ENCODE results near the gene RHBDL1.

DNA sequence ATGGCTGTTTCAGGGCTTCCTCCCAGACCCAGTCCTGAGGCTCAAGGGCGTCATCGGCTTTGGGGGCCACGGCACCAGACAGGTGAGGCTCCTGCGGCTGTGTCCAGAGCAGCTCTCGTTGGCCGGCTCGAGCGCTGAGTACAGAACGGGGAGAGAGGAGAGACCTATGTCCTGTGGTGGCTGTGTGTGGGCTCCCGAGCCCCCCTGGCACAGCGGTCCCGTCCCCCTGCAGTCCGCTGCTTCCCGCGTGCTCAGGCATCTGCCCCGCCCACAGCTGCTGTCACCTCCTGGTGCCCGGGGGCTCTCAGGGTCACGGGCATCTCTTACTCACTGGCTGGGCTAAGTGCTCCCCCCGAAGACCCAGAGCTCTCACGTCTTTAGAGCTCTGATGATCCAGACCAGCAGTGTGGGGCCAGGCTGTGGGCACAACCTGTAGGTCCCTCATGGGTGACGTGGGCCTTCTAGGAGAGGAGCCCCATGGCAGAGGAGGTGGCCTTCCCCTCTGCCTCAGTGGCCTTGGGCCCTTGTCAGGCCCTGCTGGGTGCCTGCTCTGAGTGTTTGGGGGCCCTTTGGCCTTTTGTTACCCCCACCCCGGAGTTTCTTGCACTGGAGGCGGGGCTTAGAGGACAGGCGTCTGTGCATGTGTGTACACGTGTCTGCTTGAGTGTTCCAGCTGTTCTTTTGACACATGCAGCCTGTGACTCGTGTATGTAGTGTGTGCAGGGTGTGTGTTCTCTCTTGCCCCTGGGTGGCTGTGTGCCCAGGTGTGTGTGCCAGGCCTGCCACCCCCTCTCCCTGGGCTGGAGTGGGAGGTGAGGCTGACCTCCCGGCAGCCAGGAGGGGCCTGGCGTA, 22.8 kb upstream of the RHBDL1 start:
- TF ChIP-seq, protein P1, sequence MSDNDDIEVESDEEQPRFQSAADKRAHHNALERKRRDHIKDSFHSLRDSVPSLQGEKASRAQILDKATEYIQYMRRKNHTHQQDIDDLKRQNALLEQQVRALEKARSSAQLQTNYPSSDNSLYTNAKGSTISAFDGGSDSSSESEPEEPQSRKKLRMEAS (IDR thresholded peaks at IDR 0.05; ENCODE audit: insufficient read depth, insufficient read length): no peak
- TF ChIP-seq, protein P2, sequence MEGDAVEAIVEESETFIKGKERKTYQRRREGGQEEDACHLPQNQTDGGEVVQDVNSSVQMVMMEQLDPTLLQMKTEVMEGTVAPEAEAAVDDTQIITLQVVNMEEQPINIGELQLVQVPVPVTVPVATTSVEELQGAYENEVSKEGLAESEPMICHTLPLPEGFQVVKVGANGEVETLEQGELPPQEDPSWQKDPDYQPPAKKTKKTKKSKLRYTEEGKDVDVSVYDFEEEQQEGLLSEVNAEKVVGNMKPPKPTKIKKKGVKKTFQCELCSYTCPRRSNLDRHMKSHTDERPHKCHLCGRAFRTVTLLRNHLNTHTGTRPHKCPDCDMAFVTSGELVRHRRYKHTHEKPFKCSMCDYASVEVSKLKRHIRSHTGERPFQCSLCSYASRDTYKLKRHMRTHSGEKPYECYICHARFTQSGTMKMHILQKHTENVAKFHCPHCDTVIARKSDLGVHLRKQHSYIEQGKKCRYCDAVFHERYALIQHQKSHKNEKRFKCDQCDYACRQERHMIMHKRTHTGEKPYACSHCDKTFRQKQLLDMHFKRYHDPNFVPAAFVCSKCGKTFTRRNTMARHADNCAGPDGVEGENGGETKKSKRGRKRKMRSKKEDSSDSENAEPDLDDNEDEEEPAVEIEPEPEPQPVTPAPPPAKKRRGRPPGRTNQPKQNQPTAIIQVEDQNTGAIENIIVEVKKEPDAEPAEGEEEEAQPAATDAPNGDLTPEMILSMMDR (IDR thresholded peaks at IDR 0.05; ENCODE audit: extremely low read depth in 1 of 2, insufficient read depth in 1 of 2, low read depth in 1 of 2, low read length in 2 of 2): no peak

All from endothelial cell of umbilical vein (primary cell).